IPS-NIHi7 (cell line): Measurements from ENCODE around the gene DIP2C.
"Not testable (repeated sequence)": the region's sequence is repeated elsewhere in the genome, so short reads cannot be mapped to it uniquely, and the experiment has no call there.

Source experiments
- DNase-seq: peaks from one replicate; pipeline ENCODE4 v3.0.0; 2012; ENCODE audit warnings: mixed read lengths; ENCODE audit errors: extremely low spot score

Gene DIP2C

GRCh38 chr10:418894-419293 lies 270.6 kb downstream of the DIP2C start:
- DNase-seq = no peak

GRCh38 chr10:418226-418625 lies 271.2 kb downstream of the DIP2C start:
- no peak for DNase-seq

DNA sequence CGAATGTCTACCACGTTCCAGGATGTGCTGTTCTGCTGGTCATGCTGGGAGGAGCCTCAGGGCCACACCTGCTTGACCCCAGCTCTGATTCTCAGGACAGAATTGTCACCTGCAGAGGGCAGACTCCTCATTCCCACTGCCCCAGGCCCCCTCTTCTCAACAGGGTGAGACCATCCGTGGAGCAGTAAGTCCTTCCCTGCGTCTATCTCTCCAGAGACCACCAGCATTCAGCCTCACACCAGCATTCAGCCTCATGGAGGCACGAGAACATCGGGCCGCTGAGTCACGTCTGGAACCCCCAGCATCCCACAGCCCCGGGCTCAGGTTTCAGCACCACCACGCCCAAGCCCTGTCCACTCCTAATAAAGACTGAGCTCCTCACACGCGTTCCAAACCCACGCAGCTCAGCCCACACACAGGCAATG lies 273.4 kb downstream of the DIP2C start:
- peak; percentile 68 for DNase-seq

- DNase-seq = no peak
These were observed 275.8 kb downstream of the DIP2C start for GRCh38 chr10:413662-414071.

- no peak for DNase-seq
These were observed 277.4 kb downstream of the DIP2C start for GRCh38 chr10:412109-412508.

DNA sequence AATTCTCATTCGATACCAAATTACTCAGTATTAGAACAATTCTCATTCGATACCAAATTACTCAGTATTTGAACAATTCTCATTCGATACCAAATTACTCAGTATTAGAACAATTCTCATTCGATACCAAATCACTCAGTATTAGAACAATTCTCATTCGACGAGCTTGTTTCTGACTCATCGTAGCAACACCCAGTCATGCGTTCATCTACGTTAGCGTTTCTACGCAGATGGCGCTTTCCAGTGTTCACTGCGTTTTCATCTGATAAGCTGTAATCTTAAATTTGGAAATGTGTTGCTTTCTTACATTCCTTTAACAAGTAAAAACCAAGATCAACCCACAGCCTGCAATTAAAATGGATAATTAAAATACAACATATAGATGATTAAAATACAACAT lies 277.9 kb downstream of the DIP2C start:
- no peak for DNase-seq

DNA sequence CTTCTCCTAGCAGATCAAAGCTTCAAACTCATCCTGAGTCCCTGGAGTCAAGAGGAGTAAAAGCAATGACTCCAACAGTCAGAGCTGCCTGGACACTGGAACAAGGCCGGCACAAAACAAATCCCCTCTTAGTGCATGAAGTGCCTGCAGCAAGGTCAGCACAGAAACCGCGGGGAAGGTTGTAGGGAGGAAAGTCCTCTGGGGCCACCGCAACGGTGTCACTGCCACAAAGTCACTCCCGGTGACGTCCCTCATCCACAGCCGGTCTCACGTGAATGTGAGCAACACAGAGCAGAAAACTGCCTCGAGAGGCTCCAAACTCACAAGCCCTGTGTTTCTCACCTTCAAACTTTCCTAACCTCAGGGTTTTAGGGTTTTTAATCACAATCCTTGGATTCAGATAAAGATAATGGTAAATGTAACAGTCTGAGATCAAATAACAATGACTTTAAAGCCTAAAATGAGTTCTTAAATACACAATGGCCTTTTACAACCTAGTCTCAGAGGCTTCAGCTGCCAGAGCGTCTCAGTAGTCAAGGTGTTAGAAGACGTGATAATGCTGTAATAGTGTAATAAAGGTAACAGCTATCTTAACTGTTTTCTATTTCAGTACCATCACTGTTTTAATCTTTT lies 279.9 kb downstream of the DIP2C start:
- no peak for DNase-seq

DNA sequence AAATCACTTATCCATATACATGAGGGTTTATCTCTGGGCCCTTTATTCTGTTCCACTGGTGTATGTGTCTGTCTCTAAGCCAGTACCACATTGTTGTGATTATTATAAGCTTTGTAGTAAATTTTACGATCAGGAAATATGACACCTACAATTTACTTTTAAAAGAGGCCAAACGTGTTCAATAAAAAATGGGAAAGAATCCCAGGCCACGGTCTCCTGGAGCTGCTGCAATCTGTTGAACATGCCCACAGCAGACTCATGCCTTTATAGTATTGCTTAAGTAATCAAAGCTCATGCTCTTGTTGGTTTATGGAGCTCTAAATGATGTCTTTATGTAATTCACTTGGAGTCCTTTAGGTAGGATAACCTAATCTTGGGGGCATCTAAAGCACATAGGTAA lies 281.2 kb downstream of the DIP2C start:
- DNase-seq = no peak

- no peak for DNase-seq
These were observed 282.5 kb downstream of the DIP2C start for GRCh38 chr10:406976-407375.

GRCh38 chr10:405648-406047 lies 283.8 kb downstream of the DIP2C start:
- DNase-seq = no peak

DNA sequence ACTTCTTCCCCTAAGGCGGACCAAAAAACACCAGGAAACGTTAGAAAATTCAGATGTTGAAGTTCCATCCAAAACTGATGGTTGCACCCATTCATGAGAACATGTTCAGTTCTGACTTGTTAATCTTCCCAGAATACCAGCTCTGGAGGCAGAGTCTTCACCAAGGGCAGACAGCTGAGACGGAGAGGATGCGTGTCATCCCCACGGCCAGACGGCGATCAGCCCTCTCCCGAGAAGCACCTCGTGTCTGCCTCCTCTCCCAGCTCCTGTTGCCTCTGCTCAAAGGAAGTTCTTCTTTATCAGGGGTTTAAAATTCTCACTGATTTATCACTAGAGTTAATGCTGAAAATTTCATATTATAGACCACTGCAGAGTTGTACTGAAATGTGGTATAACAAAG lies 284.5 kb downstream of the DIP2C start:
- DNase-seq = no peak

DNA sequence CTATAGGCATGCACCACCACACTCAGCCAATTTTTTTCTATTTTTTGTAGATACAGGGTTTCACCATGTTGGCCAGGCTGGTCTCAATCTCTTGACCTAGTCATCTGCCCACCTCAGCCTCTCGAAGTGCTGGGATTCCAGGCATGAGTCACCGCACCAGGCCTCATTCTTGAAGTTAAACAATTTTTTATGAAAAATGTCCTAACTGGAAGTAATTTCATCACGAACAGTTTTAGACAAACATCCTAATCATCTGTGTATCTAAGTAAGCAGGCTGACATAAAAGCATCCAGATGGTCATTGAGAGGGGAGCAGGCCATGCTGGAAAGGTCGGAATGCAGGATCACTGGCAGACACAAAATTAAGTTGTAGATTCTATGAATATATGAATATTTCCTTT lies 285.1 kb downstream of the DIP2C start:
- DNase-seq = no peak

DNA sequence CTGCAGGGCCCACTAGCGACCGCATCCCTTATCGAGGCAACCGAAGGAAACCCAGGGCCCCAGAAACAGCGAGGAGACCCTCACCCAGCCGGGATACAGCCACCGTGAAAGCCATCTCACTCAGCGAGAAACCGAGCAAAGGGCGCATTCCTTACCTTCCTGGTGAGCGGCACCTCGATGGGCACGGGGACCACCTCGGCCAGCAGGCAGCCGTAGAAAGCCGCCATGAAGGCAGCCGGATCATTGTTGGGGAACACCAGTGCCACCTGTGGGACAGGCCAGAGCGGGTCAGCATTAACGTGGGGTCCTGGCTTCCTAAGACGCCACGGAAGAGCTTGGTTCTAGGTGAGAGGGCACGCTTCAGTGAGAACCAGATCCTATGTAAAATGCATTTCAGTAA lies 290.5 kb downstream of the DIP2C start:
- no peak for DNase-seq

- no peak for DNase-seq
These were observed 292.0 kb downstream of the DIP2C start for GRCh38 chr10:397321-398068.

GRCh38 chr10:396535-397220 lies 292.8 kb downstream of the DIP2C start:
- DNase-seq = no peak

- no peak for DNase-seq
These were observed 293.4 kb downstream of the DIP2C start for GRCh38 chr10:396107-396506.

- DNase-seq = no peak
These were observed 293.8 kb downstream of the DIP2C start for GRCh38 chr10:395665-396064.

DNA sequence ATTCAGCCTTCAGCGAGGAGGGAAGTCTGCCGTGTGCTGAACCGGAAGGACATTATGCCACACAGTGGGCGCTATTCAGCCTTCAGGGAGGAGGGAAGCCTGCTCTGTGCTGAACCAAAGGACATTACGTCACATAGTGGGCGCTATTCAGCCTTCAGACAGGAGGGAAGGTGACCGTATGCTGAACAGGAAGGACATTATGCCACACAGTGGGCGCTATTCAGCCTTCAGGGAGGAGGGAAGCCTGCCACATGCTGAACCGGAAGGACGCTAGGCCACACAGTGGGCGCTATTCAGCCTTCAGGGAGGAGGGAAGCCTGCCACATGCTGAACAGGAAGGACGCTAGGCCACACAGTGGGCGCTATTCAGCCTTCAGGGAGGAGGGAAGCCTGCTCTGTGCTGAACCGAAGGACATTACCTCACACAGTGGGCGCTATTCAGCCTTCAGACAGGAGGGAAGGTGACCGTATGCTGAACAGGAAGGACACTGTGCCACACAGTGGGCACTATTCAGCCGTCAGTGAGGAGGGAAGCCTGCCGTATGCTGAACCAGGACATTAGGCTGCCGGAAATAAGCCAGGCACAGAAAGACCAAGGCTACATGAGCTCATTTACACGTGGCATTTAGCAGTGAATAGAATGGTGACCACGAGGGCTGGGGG lies 294.9 kb downstream of the DIP2C start:
- not testable (repeated sequence) for DNase-seq

- DNase-seq = no peak
These were observed 295.6 kb downstream of the DIP2C start for GRCh38 chr10:393787-394438.

DNA sequence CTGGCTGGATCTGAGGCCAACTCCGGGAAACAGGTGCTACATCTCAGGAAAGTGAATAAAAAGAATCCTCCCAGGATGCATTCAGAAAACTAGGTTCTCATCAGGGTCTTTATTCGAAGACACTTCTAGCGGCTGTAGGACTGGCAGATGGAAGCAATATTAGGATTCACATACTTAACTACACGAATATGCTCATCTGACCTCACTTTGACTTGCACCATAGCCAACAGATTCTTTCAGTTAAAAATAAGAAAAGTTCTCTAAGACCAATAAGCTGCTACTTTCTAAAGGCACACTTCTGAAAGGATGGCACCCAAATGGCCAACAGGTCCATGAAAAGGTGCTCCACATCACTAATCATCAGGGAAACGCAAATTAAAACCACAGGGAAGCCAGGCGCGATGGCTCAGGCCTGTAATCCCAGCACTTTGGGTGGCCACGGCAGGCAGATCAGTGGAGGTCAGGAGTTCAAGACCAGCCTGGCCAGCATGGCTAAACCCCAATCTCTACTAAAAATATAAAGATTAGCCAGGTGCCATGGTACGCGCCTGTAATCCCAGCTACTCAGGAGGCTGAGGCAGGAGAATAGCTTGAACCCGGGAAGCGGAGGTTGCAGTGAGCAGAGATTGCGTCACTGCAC lies 296.2 kb downstream of the DIP2C start:
- DNase-seq = no peak

DNA sequence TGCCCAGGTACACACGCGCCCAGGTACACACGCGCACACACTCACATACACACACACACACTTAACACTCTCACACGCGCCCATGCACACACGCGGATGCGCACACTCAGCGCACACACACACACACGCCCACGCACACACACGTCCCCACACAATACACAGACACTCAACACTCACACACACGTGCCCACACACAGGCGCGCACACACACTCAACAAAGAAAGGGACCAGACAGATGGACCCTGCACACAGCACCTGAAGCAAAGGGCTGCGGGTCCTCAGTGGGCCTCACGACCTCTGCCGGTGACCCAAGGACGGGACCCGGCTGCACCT lies 296.8 kb downstream of the DIP2C start:
- no peak for DNase-seq
